H1 (cell line): ENCODE measurements around the gene UNC93A. TPM values are rescaled to one million over a fixed set of nuclear protein-coding genes. Genes with fewer than 3 reads are reported as not detected.

ENCODE experiments used
- CTCF ChIA-PET: fragments of 300-600 bp; sonication (Branson Sonifier 250); formaldehyde crosslinking; loops from one replicate; lab custom pipeline; 2021; ENCODE audit not compliant: partially characterized antibody; lab: Charles Lee
- POLR2A ChIA-PET: fragments of 300-600 bp; sonication (Branson Sonifier 250); formaldehyde crosslinking; loops from one replicate; lab custom pipeline; 2021; ENCODE audit warnings: inconsistent platforms; ENCODE audit not compliant: partially characterized antibody; lab: Charles Lee
- DNase-seq, 2 experiments: peaks; one replicate each; pipeline versions ENCODE4 v3.0.0 to v3.0.0-alpha.2; 2010 to 2022; ENCODE audit warnings: low spot score in 2 of 2, low read depth in 1 of 2, mixed read lengths in 1 of 2
- FAIRE-seq: peaks from 2 replicates; lab custom pipeline; 2011; peaks lifted over from hg19 to GRCh38; lab: Jason Lieb, UNC
- H2AFZ ChIP-seq: 2 replicates; pipeline ENCODE4 v1.8.1; 2012; ENCODE audit warnings: low read length, inconsistent platforms
- H2AK5ac ChIP-seq: 2 replicates; pipeline ENCODE4 v1.6.1; 2013; ENCODE audit warnings: low read depth, low read length
- H2BK120ac ChIP-seq: replicated peaks from 2 replicates; pipeline ENCODE3; 2013; ENCODE audit warnings: low read depth, low read length, inconsistent platforms
- H2BK12ac ChIP-seq: 2 replicates; pipeline ENCODE4 v1.6.1; 2013; ENCODE audit warnings: low read depth, low read length
- H2BK15ac ChIP-seq: 2 replicates; pipeline ENCODE4 v1.6.1; 2013; ENCODE audit warnings: low read length
- H2BK20ac ChIP-seq: 2 replicates; pipeline ENCODE4 v1.6.1; 2013; ENCODE audit warnings: low read length
- H2BK5ac ChIP-seq: 2 replicates; pipeline ENCODE4 v1.6.1; 2013; ENCODE audit warnings: low read depth, low read length
- H3K14ac ChIP-seq: 2 replicates; pipeline ENCODE4 v1.6.1; 2013; ENCODE audit warnings: inconsistent platforms; ENCODE audit not compliant: insufficient read length
- H3K18ac ChIP-seq: 2 replicates; pipeline ENCODE4 v1.6.1; 2013; ENCODE audit warnings: low read length; ENCODE audit errors: extremely low read depth
- H3K23ac ChIP-seq: 2 replicates; pipeline ENCODE4 v1.6.1; 2013; ENCODE audit warnings: inconsistent platforms; ENCODE audit not compliant: insufficient read length
- H3K23me2 ChIP-seq: 2 replicates; pipeline ENCODE4 v1.6.1; 2013; ENCODE audit warnings: low read depth, low read length
- H3K27ac ChIP-seq: 2 replicates; pipeline ENCODE4 v1.6.1; 2011; ENCODE audit warnings: low read depth, low read length, inconsistent platforms
- H3K27me3 ChIP-seq, 4 experiments: replicated peaks in 1 of 4; 1 replicate in 1 of 4; 2 replicates in 3 of 4; pipeline versions ENCODE4 v1.6.1 to v1.8.1; 2011 to 2013; ENCODE audit warnings: low read length in 3 of 4, mild to moderate bottlenecking in 3 of 4, inconsistent platforms in 2 of 4, mixed read lengths in 2 of 4, moderate library complexity in 1 of 4; ENCODE audit not compliant: control insufficient read depth in 3 of 4, insufficient read depth in 3 of 4; ENCODE audit errors: extremely low read depth in 1 of 4
- H3K36me3 ChIP-seq, 4 experiments: 2 replicates each; pipeline versions ENCODE4 v1.6.1 to v1.8.1; 2011 to 2013; ENCODE audit warnings: mild to moderate bottlenecking in 4 of 4, low read length in 3 of 4, moderate library complexity in 2 of 4, control low read depth in 1 of 4, inconsistent platforms in 1 of 4; ENCODE audit not compliant: insufficient read depth in 4 of 4, control insufficient read depth in 2 of 4
- H3K4ac ChIP-seq: replicated peaks from 2 replicates; pipeline ENCODE3; 2013; ENCODE audit warnings: low read length, low read depth, mixed read lengths, inconsistent platforms; ENCODE audit not compliant: insufficient read length
- H3K4me1 ChIP-seq, 4 experiments: replicated peaks in 1 of 4; 1 replicate in 1 of 4; 2 replicates in 3 of 4; pipeline versions ENCODE4 v1.6.1 to v1.8.1; 2011 to 2013; ENCODE audit warnings: low read length in 3 of 4, inconsistent platforms in 2 of 4, mixed read lengths in 1 of 4; ENCODE audit not compliant: insufficient read depth in 4 of 4, control insufficient read depth in 3 of 4
- H3K4me2 ChIP-seq, 2 experiments: 2 replicates each; pipeline versions ENCODE4 v1.6.1 to v1.8.1; 2011 to 2013; ENCODE audit warnings: low read depth in 2 of 2, low read length in 2 of 2, control low read depth in 1 of 2, inconsistent platforms in 1 of 2, mild to moderate bottlenecking in 1 of 2; ENCODE audit not compliant: insufficient read depth in 1 of 2
- H3K4me3 ChIP-seq, 4 experiments: fragments of 200-600, 300-600 bp in 1 of 4; sonication (generic), shearing (Covaris generic), sonication (Bioruptor Twin) in 1 of 4; 2 replicates each; pipeline versions ENCODE4 v1.5.1 to v1.8.1; 2011 to 2016; ENCODE audit warnings: low read length in 4 of 4, low read depth in 3 of 4, control low read depth in 2 of 4, inconsistent platforms in 2 of 4, mild to moderate bottlenecking in 2 of 4, mixed read lengths in 1 of 4, moderate library complexity in 1 of 4; ENCODE audit not compliant: insufficient read depth in 2 of 4; ENCODE audit errors: extremely low read depth in 1 of 4
- H3K56ac ChIP-seq: replicated peaks from 2 replicates; pipeline ENCODE3; 2013; ENCODE audit warnings: low read depth, mild to moderate bottlenecking, mixed read lengths, low read length, inconsistent platforms; ENCODE audit not compliant: insufficient read length
- H3K79me1 ChIP-seq: 2 replicates; pipeline ENCODE4 v1.6.1; 2013; ENCODE audit warnings: low read depth, low read length, control low read depth
- H3K79me2 ChIP-seq, 2 experiments: 2 replicates each; pipeline versions ENCODE4 v1.6.1 to v1.8.1; 2012 to 2013; ENCODE audit warnings: low read length in 2 of 2, mild to moderate bottlenecking in 2 of 2, inconsistent platforms in 1 of 2; ENCODE audit not compliant: insufficient read depth in 2 of 2, control insufficient read depth in 1 of 2
- H3K9ac ChIP-seq, 4 experiments: replicated peaks in 1 of 4; 1 replicate in 1 of 4; 2 replicates in 3 of 4; pipeline versions ENCODE4 v1.6.1 to v1.8.1; 2011 to 2013; ENCODE audit warnings: low read depth in 3 of 4, low read length in 3 of 4, control low read depth in 2 of 4, mild to moderate bottlenecking in 2 of 4, moderate library complexity in 2 of 4, inconsistent platforms in 1 of 4; ENCODE audit errors: extremely low read depth in 1 of 4
- H3K9me3 ChIP-seq, 2 experiments: 2 replicates each; pipeline versions ENCODE4 v1.6.1 to v1.8.1; 2012 to 2013; ENCODE audit warnings: mild to moderate bottlenecking in 2 of 2, moderate library complexity in 2 of 2, control low read depth in 1 of 2, inconsistent platforms in 1 of 2, low read depth in 1 of 2, low read length in 1 of 2, mixed read lengths in 1 of 2; ENCODE audit not compliant: insufficient read depth in 2 of 2
- H4K20me1 ChIP-seq, 2 experiments: replicated peaks in 1 of 2; 2 replicates each; pipeline versions ENCODE3 to v1.8.1; 2011 to 2013; ENCODE audit warnings: inconsistent platforms in 2 of 2, low read length in 2 of 2, mild to moderate bottlenecking in 1 of 2; ENCODE audit not compliant: insufficient read depth in 2 of 2, control insufficient read depth in 1 of 2
- H4K5ac ChIP-seq: 2 replicates; pipeline ENCODE4 v1.6.1; 2013; ENCODE audit warnings: low read length, low read depth, mixed read lengths, inconsistent platforms; ENCODE audit not compliant: insufficient read length
- H4K8ac ChIP-seq: 2 replicates; pipeline ENCODE4 v1.8.0; 2013; ENCODE audit warnings: mild to moderate bottlenecking, moderate library complexity, low read length, inconsistent platforms; ENCODE audit not compliant: insufficient read depth; ENCODE audit errors: extremely low read depth
- H4K91ac ChIP-seq: replicated peaks from 2 replicates; pipeline ENCODE3; 2013; ENCODE audit warnings: low read length, mixed read lengths, inconsistent platforms; ENCODE audit not compliant: insufficient read length
- ASH2L ChIP-seq: fragments of 200-600, 300-600 bp; sonication (generic); IDR thresholded peaks from one replicate; pipeline ENCODE4 v1.7.1; 2017; ENCODE audit warnings: low read length
- EP300 ChIP-seq, 2 experiments: IDR thresholded peaks; 1 replicate in 1 of 2; 2 replicates in 1 of 2; pipeline ENCODE4 v1.6.1; 2011 to 2012; ENCODE audit warnings: low read depth in 2 of 2, low read length in 2 of 2, mild to moderate bottlenecking in 2 of 2, borderline replicate concordance in 1 of 2, inconsistent platforms in 1 of 2, moderate library complexity in 1 of 2
- HDAC2 ChIP-seq, 2 experiments: fragments of 300-600 bp in 1 of 2; sonication (generic) in 1 of 2; IDR thresholded peaks; 2 replicates each; pipeline ENCODE4 v1.6.1; 2011 to 2012; ENCODE audit warnings: low read depth in 2 of 2, low read length in 2 of 2, mild to moderate bottlenecking in 2 of 2, moderate library complexity in 2 of 2, borderline replicate concordance in 1 of 2, inconsistent platforms in 1 of 2
- HDAC6 ChIP-seq: IDR thresholded peaks from one replicate; pipeline ENCODE4 v1.7.1; 2012; ENCODE audit warnings: low read depth, mild to moderate bottlenecking, inconsistent platforms, low read length, moderate library complexity
- KDM5A ChIP-seq: fragments of 200-600 bp; IDR thresholded peaks from 2 replicates; pipeline ENCODE4 v1.7.1; 2012; ENCODE audit warnings: mild to moderate bottlenecking, low read length, inconsistent platforms, mixed read lengths
- NANOG ChIP-seq: IDR thresholded peaks from 2 replicates; pipeline ENCODE4 v1.6.1; 2011; ENCODE audit warnings: low read length, low read depth, mild to moderate bottlenecking, inconsistent platforms; ENCODE audit not compliant: insufficient read depth, poor library complexity, severe bottlenecking
- POLR2A ChIP-seq, 2 experiments: IDR thresholded peaks; 1 replicate in 1 of 2; 2 replicates in 1 of 2; pipeline ENCODE4 v1.6.1; 2011; ENCODE audit warnings: low read depth in 2 of 2, low read length in 2 of 2, mild to moderate bottlenecking in 2 of 2; ENCODE audit errors: control extremely low read depth in 1 of 2
- SAP30 ChIP-seq: fragments of 300-600 bp; sonication (generic); IDR thresholded peaks from 2 replicates; pipeline ENCODE4 v1.7.1; 2012; ENCODE audit warnings: low read length, moderate library complexity, mild to moderate bottlenecking, inconsistent platforms; ENCODE audit not compliant: insufficient read depth, insufficient replicate concordance
- SP4 ChIP-seq: IDR thresholded peaks from 2 replicates; pipeline ENCODE4 v1.6.1; 2012; ENCODE audit warnings: low read length, inconsistent platforms
- SRF ChIP-seq: IDR thresholded peaks from 2 replicates; pipeline ENCODE4 v1.6.1; 2011; ENCODE audit warnings: mild to moderate bottlenecking, low read depth, low read length, moderate library complexity
- TCF12 ChIP-seq: IDR thresholded peaks from 2 replicates; pipeline ENCODE4 v1.6.1; 2011; ENCODE audit warnings: low read depth, mild to moderate bottlenecking, low read length
- WGBS, 2 experiments: shearing (Covaris generic) in 1 of 2; methylation state at CpG; one replicate each; pipeline versions ENCODE4 v1.1.6 to v1.1.7; 2013 to 2015; ENCODE audit warnings: low lambda C conversion rate in 2 of 2, mixed read lengths in 2 of 2, inconsistent platforms in 1 of 2, low coverage in 1 of 2, missing lambda C conversion rate in 1 of 2; ENCODE audit not compliant: insufficient replicate concordance in 2 of 2, insufficient coverage in 1 of 2, insufficient read length in 1 of 2; ENCODE audit errors: extremely low coverage in 1 of 2, missing lambda C conversion rate in 1 of 2; 5-methylcytosine and 5-hydroxymethylcytosine counted together
- polyA plus RNA-seq, 7 experiments: library from polyadenylated mRNA; depleted of rRNA in 3 of 7; stranded (reverse) in 5 of 7; unstranded in 2 of 7; fragments of >200 nt in 5 of 7; fragments of 200-250 nt in 2 of 7; gene quantifications; 1 replicate in 5 of 7; 2 replicates in 1 of 7; 4 replicates in 1 of 7; pipeline versions ENCODE4 v1.2.1 to v1.2.3, GENCODE V29; 2011 to 2013; ENCODE audit warnings: missing spikeins in 2 of 7, mixed read lengths in 2 of 7
- total RNA-seq: library from RNA; stranded (reverse); fragmentation: NEBNext Ultra II Directional; extraction: Animal tissue kit (Norgen Biotek cat#: 25700); gene quantifications from 2 replicates; pipeline ENCODE4 v1.2.1, GENCODE V29; 2021

Gene UNC93A
- total and polyA plus RNA-seq, 2 of the 8 experiments (the other 6 are each of a cell fraction or from before 2014, with no cell fraction given): 0.39 TPM; not detected in 1

- H3K18ac ChIP-seq: 0 out of 2 replicates have a peak overlapping the region, but pooled peaks have one; percentile 24
- H2BK15ac ChIP-seq: peak overlapping the region; percentile 98
- H3K9ac ChIP-seq: peak overlapping the region in 1 of 4 experiments; percentile 48; a peak in 1 of 7 replicates
- peaks cover 8% of the 10 kb centered on the region for H3K23me2 ChIP-seq
- DNase-seq (no peak), FAIRE-seq (peak; percentile 52)
- no peak overlapping the region for H2BK120ac ChIP-seq
- H3K4ac ChIP-seq: peak overlapping the region; percentile 29
- H3K14ac ChIP-seq: no peak overlapping the region
- no peak overlapping the region for H4K8ac ChIP-seq
- ChIA-PET CTCF (interaction anchor here (1.5 kb wide), 1 partner anchor 47 kb away, joined by 3 read pairs; no protein-coding TSS in a partner anchor), POLR2A (no interaction called here)
- peak overlapping the region; percentile 1; the same call in 1 of the 2 replicates for H2BK20ac ChIP-seq
- no peaks in the 10 kb centered on the region for H3K79me1 ChIP-seq
- no peak overlapping the region for H3K4me2 ChIP-seq
- no peaks in the 10 kb centered on the region for H4K20me1 ChIP-seq
- H4K91ac ChIP-seq: no peak overlapping the region
- no peaks in the 10 kb centered on the region; a peak in 1 of 8 replicates for H3K36me3 ChIP-seq
- peak overlapping the region; percentile 85 for H2BK12ac ChIP-seq
- H3K23ac ChIP-seq: no peak overlapping the region
- H3K4me1 ChIP-seq: peaks cover 0 to 4% (median 0%) of the 10 kb centered on the region in 4 experiments; a peak in 2 of 7 replicates
- H4K5ac ChIP-seq: no peak overlapping the region
- no peaks in the 10 kb centered on the region; a peak in 1 of 4 replicates for H3K79me2 ChIP-seq
- H2BK5ac ChIP-seq: peak overlapping the region; percentile 75; the same call in 1 of the 2 replicates
- H3K27ac ChIP-seq: no peak overlapping the region
- no peak overlapping the region for H2AFZ ChIP-seq
- H3K27me3 ChIP-seq: no peaks in the 10 kb centered on the region; a peak in 1 of 7 replicates
- H3K9me3 ChIP-seq: no peaks in the 10 kb centered on the region
- H3K4me3 ChIP-seq: no peak overlapping the region
- peak overlapping the region; percentile 98 for H2AK5ac ChIP-seq
- H3K56ac ChIP-seq: peak overlapping the region; percentile 98
- 94% methylated on average over 5 of the region's 5 CpGs; no CpG with 5 or more reads in 1 of the 2 experiments for WGBS, 2 experiments
- no peak for TF ChIP-seq POLR2A (IDR thresholded peaks at IDR 0.05; ENCODE audit: control extremely low read depth in 1 of 2, low read depth in 2 of 2, low read length in 2 of 2)
- TF ChIP-seq HDAC2 (IDR thresholded peaks at IDR 0.05; ENCODE audit: borderline replicate concordance in 1 of 2, low read depth in 2 of 2, low read length in 2 of 2): no peak
- no peak for TF ChIP-seq ASH2L
- TF ChIP-seq TCF12: no peak
- no peak for TF ChIP-seq NANOG
- no peak for TF ChIP-seq HDAC6
- TF ChIP-seq KDM5A: no peak
- no peak for TF ChIP-seq SP4
- no peak for TF ChIP-seq SAP30
- no peak for TF ChIP-seq SRF
- no peak for TF ChIP-seq EP300 (IDR thresholded peaks at IDR 0.05; ENCODE audit: borderline replicate concordance in 1 of 2, low read depth in 2 of 2, low read length in 2 of 2)
Observed at GRCh38 chr6:167337675-167338449, 46.7 kb downstream of the UNC93A start.
